ENCODE measurements around the gene FLNA. TPM values are rescaled to one million over a fixed set of nuclear protein-coding genes. Genes with fewer than 3 reads are reported as not detected.

Gene FLNA
- total and polyA plus RNA-seq, 2 of the 13 experiments (the other 11 are each of a cell fraction or from before 2014, with no cell fraction given) = 83.4 to 174 TPM

DNA sequence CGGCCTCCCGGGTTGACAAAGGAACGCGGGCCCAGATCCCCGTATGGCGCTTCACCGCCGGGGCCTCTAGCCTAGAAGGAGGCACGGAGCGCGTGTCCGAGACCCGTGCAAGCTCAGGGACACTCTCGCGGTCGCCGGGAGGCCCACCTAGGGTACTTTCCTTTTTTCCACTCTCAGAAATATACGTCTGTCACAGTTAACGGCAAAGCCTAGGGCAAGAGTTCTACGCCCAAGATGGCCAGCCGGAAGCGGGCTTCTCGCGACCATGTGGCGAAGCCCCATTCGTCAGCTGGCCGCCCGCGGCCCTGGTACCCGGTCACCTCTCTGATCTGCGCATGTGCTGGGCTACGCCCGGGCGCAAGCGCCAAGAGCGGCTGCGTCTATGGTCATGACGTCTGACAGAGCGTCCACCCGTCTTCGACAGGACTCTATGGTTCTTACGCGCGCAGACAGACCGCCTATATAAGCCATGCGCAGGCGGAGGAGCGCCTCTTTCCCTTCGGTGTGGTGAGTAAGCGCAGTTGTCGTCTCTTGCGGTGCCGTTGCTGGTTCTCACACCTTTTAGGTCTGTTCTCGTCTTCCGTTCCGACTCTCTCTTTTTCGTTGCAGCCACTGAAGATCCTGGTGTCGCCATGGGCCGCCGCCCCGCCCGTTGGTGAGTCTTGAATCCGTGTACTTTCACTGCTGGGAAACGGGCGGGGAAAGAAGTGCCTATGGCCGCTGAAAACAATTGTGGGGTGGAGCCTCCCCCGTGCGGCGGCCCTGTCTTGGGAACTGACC is 23.6 kb upstream of the FLNA start, which contains the start of gene RPL10 (continued):
- TF ChIP-seq, protein P1, sequence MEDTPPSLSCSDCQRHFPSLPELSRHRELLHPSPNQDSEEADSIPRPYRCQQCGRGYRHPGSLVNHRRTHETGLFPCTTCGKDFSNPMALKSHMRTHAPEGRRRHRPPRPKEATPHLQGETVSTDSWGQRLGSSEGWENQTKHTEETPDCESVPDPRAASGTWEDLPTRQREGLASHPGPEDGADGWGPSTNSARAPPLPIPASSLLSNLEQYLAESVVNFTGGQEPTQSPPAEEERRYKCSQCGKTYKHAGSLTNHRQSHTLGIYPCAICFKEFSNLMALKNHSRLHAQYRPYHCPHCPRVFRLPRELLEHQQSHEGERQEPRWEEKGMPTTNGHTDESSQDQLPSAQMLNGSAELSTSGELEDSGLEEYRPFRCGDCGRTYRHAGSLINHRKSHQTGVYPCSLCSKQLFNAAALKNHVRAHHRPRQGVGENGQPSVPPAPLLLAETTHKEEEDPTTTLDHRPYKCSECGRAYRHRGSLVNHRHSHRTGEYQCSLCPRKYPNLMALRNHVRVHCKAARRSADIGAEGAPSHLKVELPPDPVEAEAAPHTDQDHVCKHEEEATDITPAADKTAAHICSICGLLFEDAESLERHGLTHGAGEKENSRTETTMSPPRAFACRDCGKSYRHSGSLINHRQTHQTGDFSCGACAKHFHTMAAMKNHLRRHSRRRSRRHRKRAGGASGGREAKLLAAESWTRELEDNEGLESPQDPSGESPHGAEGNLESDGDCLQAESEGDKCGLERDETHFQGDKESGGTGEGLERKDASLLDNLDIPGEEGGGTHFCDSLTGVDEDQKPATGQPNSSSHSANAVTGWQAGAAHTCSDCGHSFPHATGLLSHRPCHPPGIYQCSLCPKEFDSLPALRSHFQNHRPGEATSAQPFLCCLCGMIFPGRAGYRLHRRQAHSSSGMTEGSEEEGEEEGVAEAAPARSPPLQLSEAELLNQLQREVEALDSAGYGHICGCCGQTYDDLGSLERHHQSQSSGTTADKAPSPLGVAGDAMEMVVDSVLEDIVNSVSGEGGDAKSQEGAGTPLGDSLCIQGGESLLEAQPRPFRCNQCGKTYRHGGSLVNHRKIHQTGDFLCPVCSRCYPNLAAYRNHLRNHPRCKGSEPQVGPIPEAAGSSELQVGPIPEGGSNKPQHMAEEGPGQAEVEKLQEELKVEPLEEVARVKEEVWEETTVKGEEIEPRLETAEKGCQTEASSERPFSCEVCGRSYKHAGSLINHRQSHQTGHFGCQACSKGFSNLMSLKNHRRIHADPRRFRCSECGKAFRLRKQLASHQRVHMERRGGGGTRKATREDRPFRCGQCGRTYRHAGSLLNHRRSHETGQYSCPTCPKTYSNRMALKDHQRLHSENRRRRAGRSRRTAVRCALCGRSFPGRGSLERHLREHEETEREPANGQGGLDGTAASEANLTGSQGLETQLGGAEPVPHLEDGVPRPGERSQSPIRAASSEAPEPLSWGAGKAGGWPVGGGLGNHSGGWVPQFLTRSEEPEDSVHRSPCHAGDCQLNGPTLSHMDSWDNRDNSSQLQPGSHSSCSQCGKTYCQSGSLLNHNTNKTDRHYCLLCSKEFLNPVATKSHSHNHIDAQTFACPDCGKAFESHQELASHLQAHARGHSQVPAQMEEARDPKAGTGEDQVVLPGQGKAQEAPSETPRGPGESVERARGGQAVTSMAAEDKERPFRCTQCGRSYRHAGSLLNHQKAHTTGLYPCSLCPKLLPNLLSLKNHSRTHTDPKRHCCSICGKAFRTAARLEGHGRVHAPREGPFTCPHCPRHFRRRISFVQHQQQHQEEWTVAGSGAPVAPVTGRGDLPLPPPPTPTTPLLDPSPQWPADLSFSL (CRISPR knock-in tag; IDR thresholded peaks at IDR 0.05) = no peak
- TF ChIP-seq SAP130 (CRISPR knock-in tag; IDR thresholded peaks at IDR 0.05; ENCODE audit: low read depth) = peak; percentile 56
- no peak for TF ChIP-seq DNMT1 (CRISPR knock-in tag; IDR thresholded peaks at IDR 0.05)
- TF ChIP-seq HHEX (CRISPR knock-in tag; IDR thresholded peaks at IDR 0.05) = no peak
- TF ChIP-seq, protein P2, sequence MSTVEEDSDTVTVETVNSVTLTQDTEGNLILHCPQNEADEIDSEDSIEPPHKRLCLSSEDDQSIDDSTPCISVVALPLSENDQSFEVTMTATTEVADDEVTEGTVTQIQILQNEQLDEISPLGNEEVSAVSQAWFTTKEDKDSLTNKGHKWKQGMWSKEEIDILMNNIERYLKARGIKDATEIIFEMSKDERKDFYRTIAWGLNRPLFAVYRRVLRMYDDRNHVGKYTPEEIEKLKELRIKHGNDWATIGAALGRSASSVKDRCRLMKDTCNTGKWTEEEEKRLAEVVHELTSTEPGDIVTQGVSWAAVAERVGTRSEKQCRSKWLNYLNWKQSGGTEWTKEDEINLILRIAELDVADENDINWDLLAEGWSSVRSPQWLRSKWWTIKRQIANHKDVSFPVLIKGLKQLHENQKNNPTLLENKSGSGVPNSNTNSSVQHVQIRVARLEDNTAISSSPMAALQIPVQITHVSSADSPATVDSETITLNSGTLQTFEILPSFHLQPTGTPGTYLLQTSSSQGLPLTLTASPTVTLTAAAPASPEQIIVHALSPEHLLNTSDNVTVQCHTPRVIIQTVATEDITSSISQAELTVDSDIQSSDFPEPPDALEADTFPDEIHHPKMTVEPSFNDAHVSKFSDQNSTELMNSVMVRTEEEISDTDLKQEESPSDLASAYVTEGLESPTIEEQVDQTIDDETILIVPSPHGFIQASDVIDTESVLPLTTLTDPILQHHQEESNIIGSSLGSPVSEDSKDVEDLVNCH (CRISPR knock-in tag; IDR thresholded peaks at IDR 0.05) = no peak; the same call in 1 of the 2 replicates
- TF ChIP-seq ZNF335 (CRISPR knock-in tag; IDR thresholded peaks at IDR 0.05) = no peak
- TF ChIP-seq MAFF (IDR thresholded peaks at IDR 0.05; ENCODE audit: low read depth, low read length) = no peak
- no peak for TF ChIP-seq RARG (CRISPR knock-in tag; IDR thresholded peaks at IDR 0.05; ENCODE audit: low read depth)
- TF ChIP-seq ZNF34 (CRISPR knock-in tag; IDR thresholded peaks at IDR 0.05; ENCODE audit: borderline replicate concordance) = no peak
- no peak for TF ChIP-seq NFIC (IDR thresholded peaks at IDR 0.05; ENCODE audit: low read length)
- no peak for TF ChIP-seq LCORL (IDR thresholded peaks at IDR 0.05)
- no peak for TF ChIP-seq LCORL (CRISPR knock-in tag; IDR thresholded peaks at IDR 0.05)
- TF ChIP-seq, protein P3, sequence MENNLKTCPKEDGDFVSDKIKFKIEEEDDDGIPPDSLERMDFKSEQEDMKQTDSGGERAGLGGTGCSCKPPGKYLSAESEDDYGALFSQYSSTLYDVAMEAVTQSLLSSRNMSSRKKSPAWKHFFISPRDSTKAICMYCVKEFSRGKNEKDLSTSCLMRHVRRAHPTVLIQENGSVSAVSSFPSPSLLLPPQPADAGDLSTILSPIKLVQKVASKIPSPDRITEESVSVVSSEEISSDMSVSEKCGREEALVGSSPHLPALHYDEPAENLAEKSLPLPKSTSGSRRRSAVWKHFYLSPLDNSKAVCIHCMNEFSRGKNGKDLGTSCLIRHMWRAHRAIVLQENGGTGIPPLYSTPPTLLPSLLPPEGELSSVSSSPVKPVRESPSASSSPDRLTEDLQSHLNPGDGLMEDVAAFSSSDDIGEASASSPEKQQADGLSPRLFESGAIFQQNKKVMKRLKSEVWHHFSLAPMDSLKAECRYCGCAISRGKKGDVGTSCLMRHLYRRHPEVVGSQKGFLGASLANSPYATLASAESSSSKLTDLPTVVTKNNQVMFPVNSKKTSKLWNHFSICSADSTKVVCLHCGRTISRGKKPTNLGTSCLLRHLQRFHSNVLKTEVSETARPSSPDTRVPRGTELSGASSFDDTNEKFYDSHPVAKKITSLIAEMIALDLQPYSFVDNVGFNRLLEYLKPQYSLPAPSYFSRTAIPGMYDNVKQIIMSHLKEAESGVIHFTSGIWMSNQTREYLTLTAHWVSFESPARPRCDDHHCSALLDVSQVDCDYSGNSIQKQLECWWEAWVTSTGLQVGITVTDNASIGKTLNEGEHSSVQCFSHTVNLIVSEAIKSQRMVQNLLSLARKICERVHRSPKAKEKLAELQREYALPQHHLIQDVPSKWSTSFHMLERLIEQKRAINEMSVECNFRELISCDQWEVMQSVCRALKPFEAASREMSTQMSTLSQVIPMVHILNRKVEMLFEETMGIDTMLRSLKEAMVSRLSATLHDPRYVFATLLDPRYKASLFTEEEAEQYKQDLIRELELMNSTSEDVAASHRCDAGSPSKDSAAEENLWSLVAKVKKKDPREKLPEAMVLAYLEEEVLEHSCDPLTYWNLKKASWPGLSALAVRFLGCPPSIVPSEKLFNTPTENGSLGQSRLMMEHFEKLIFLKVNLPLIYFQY (CRISPR knock-in tag; IDR thresholded peaks at IDR 0.05; ENCODE audit: borderline replicate concordance) = no peak
- peak; percentile 58; the same call in 1 of the 2 replicates for TF ChIP-seq HNRNPL (IDR thresholded peaks at IDR 0.05; ENCODE audit: low read depth, low read length)
- TF ChIP-seq FOXC1 (CRISPR knock-in tag; IDR thresholded peaks at IDR 0.05; ENCODE audit: borderline replicate concordance) = no peak
- peak; percentile 64 for TF ChIP-seq ELF1 (CRISPR knock-in tag; IDR thresholded peaks at IDR 0.05)

Data from HepG2 (cell line).